PC-3 (cell line): ENCODE data around the gene EDEM1. TPM values are rescaled to one million over a fixed set of nuclear protein-coding genes. Genes with fewer than 3 reads are reported as not detected.

Experiments
- ATAC-seq: fragments of 200-7000 bp; cut with Tn5 transposase; 2 replicates; pipeline ENCODE4 v1.9.1; 2020; ENCODE audit warnings: mild to moderate bottlenecking, moderate library complexity
- BruUV-seq: library from RNA; stranded (reverse); fragments of 400-500 nt; replicated peaks from 2 replicates; lab custom pipeline; 2021; lab: Mats Ljungman, UMichigan
- CTCF ChIA-PET: fragments of 300-600 bp; sonication (Branson Sonifier 250); formaldehyde crosslinking; loops from one replicate; lab custom pipeline; 2022; ENCODE audit warnings: antibody characterized with exemption; lab: Charles Lee
- POLR2A ChIA-PET: fragments of 300-600 bp; sonication (Branson Sonifier 250); formaldehyde crosslinking; loops from one replicate; lab custom pipeline; 2022; ENCODE audit warnings: antibody characterized with exemption; ENCODE audit not compliant: unreplicated experiment; lab: Charles Lee
- DNase-seq: peaks from one replicate; pipeline ENCODE4 v3.0.0-alpha.2; 2015
- H2AFZ ChIP-seq: fragments of 300-600 bp; sonication (generic); 2 replicates; pipeline ENCODE4 v1.6.0; 2016; ENCODE audit warnings: antibody characterized with exemption, low read length
- H3F3A ChIP-seq: fragments of 300-600 bp; sonication (generic); one replicate; pipeline ENCODE4 v1.6.0; 2017; ENCODE audit warnings: antibody characterized with exemption, low read length, control low read depth, mild to moderate bottlenecking; ENCODE audit not compliant: unreplicated experiment
- H3K27ac ChIP-seq: fragments of 300-600 bp; sonication (generic); 2 replicates; pipeline ENCODE4 v1.5.1; 2016; ENCODE audit warnings: mild to moderate bottlenecking, low read length
- H3K27me3 ChIP-seq: fragments of 300-600 bp; sonication (generic); 2 replicates; pipeline ENCODE4 v1.6.1; 2016; ENCODE audit warnings: low read length, mixed read lengths
- H3K36me3 ChIP-seq: fragments of 300-600 bp; sonication (generic); 2 replicates; pipeline ENCODE4 v1.6.1; 2016; ENCODE audit warnings: low read depth, mixed run types, low read length, mixed read lengths
- H3K4me1 ChIP-seq: fragments of 300-600 bp; sonication (generic); 2 replicates; pipeline ENCODE4 v1.5.1; 2016; ENCODE audit warnings: low read length; ENCODE audit not compliant: insufficient read depth
- H3K4me2 ChIP-seq: fragments of 300-600 bp; sonication (generic); 2 replicates; pipeline ENCODE4 v1.6.0; 2016; ENCODE audit warnings: low read length
- H3K4me3 ChIP-seq: fragments of 300-600 bp; sonication (generic); 2 replicates; pipeline ENCODE4 v1.5.1; 2016; ENCODE audit warnings: mild to moderate bottlenecking, low read length, mixed read lengths
- H3K79me2 ChIP-seq: fragments of 300-600 bp; sonication (generic); 2 replicates; pipeline ENCODE4 v1.6.1; 2017; ENCODE audit warnings: low read length, mixed read lengths
- H3K9ac ChIP-seq: fragments of 300-600 bp; sonication (generic); 2 replicates; pipeline ENCODE4 v1.6.0; 2016; ENCODE audit warnings: mild to moderate bottlenecking, low read length
- H3K9me2 ChIP-seq: fragments of 300-600 bp; sonication (generic); replicated peaks from 2 replicates; pipeline ENCODE4 v1.6.1; 2016; ENCODE audit warnings: mixed run types, low read length, mixed read lengths
- H3K9me3 ChIP-seq: fragments of 300-600 bp; sonication (generic); 2 replicates; pipeline ENCODE4 v1.6.1; 2016; ENCODE audit warnings: low read length, mixed read lengths
- H4K20me1 ChIP-seq: fragments of 300-600 bp; sonication (generic); 2 replicates; pipeline ENCODE4 v1.6.1; 2016; ENCODE audit warnings: low read length, mixed read lengths
- EZH2 ChIP-seq: fragments of 300-600 bp; sonication (generic); IDR thresholded peaks from one replicate; pipeline ENCODE4 v1.6.1; 2017; ENCODE audit warnings: antibody characterized with exemption, mild to moderate bottlenecking, low read length; ENCODE audit not compliant: unreplicated experiment
- EZH2phosphoT487 ChIP-seq: fragments of 300-600 bp; sonication (generic); IDR thresholded peaks from 2 replicates; pipeline ENCODE4 v1.6.1; 2018; ENCODE audit warnings: mild to moderate bottlenecking, antibody characterized with exemption, low read length, borderline replicate concordance
- intact Hi-C: fragments of 100-400 bp; cut with micrococcal nuclease; formaldehyde crosslinking; loops from 2 replicates; pipeline ENCODE4 v1.9.0; 2023
- total RNA-seq: library from RNA; depleted of rRNA; stranded (reverse); fragments of >200 nt; gene quantifications from 2 replicates; pipeline ENCODE4 v1.2.3, GENCODE V29; 2014
- TF ChIP-seq, protein P1 (sequence below): fragments of 300-600 bp; sonication (generic); conservative IDR thresholded peaks from 2 replicates; pipeline ENCODE4 v1.5.1; 2017; ENCODE audit warnings: antibody characterized with exemption, low read depth, mild to moderate bottlenecking, low read length

EDEM1 gene
- total RNA-seq, 1 experiment from 2014 or later = 39.4 TPM

DNA sequence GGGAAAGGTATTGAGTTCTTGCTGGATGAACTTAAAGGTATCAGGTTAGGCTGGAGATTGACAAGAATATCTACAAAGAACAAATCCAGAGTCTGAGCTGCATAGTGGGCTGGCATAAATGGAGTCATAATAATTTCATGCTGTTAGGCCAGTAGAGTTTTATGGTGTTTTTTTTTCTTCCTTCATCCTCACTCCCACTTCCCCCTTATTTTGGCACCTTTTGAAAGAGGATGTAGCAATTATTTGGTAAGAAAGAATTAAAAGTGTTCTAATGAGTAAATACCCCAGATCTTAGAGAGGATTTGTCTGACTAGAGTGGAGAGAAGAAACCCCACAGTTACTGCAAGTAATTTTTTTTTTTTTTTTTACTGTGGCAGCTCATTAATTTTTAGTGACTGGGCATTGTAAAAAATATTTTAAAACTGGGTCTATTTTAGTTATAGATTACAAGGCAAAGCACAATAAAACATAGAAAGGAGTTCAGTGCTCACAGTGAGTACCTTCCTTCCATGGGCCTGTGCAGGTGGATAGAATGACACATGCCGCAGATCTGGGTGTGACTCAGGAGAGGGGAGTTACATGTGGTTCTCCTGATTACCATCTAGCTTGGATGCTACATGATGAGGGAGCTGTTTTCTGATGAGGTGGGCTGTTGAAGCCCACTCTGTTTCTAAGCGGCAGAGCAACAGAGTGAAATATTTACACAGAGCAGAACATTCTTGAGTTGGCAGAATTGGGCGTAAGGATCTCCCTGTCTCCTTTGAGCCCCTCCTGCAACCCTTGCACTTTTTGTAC, 5.3 kb downstream of the EDEM1 start:
- peaks cover 74% of the 10 kb centered on the region for H3K4me1 ChIP-seq
- CTCF ChIA-PET = no interaction called here

DNA sequence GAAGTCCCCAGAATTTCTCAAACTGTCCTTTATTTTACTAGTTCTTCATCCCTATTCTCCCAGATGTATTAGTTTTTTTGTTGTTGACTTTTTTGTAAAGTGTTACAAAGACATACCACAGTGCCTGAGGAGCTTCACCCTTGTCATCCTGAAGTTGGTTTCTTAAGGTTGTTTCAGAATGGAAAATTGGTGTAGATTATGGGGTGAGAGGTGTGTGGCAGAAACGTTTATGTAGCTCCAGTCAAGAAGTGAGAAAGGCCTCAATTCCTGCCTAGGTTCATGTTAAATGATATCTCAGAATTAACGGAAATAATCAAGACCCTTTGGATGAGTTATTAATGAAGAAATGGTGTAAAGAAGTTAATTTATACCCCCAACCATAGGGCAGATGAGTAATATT, 6.8 kb downstream of the EDEM1 start:
- intact Hi-C loops = loop anchor here (2.0 kb wide), 2 partner anchors 72 to 498 kb away; partner anchors contain the start of gene ARL8B
- Histone ChIP-seq H3K36me3 (peaks cover 7% of the 10 kb centered on the region; the same call in 1 of the 2 replicates), H3K9me3 (no peaks in the 10 kb centered on the region), H3K4me3 (no peak overlapping the region), H3K4me2 (peak overlapping the region; percentile 59), H4K20me1 (peaks cover 15% of the 10 kb centered on the region), H3K27ac (peak overlapping the region; percentile 76), H2AFZ (no peak overlapping the region), H3K27me3 (no peaks in the 10 kb centered on the region), H3K79me2 (peaks cover 87% of the 10 kb centered on the region), H3K4me1 (peaks cover 72% of the 10 kb centered on the region), H3K9me2 (no peaks in the 10 kb centered on the region), H3K9ac (0 out of 2 replicates have a peak overlapping the region, but pooled peaks have one; percentile 12), H3F3A (peaks cover 6% of the 10 kb centered on the region)
- BruUV-seq = TSS peak; percentile 61
- ChIA-PET POLR2A (interaction anchor here (0.6 kb wide), 1 partner anchor 13 kb away, joined by 3 read pairs; no protein-coding TSS in a partner anchor), CTCF (interaction anchor here (1.4 kb wide), 1 partner anchor 71 kb away, joined by 3 read pairs; no protein-coding TSS in a partner anchor)
- DNase-seq (peak; percentile 11), ATAC-seq (peak; percentile 37)
- no peak for TF ChIP-seq EZH2phosphoT487
- no peak for TF ChIP-seq EZH2
- TF ChIP-seq, protein P1, sequence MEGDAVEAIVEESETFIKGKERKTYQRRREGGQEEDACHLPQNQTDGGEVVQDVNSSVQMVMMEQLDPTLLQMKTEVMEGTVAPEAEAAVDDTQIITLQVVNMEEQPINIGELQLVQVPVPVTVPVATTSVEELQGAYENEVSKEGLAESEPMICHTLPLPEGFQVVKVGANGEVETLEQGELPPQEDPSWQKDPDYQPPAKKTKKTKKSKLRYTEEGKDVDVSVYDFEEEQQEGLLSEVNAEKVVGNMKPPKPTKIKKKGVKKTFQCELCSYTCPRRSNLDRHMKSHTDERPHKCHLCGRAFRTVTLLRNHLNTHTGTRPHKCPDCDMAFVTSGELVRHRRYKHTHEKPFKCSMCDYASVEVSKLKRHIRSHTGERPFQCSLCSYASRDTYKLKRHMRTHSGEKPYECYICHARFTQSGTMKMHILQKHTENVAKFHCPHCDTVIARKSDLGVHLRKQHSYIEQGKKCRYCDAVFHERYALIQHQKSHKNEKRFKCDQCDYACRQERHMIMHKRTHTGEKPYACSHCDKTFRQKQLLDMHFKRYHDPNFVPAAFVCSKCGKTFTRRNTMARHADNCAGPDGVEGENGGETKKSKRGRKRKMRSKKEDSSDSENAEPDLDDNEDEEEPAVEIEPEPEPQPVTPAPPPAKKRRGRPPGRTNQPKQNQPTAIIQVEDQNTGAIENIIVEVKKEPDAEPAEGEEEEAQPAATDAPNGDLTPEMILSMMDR = no peak

More for the DNA sequence above, 5.3 kb downstream of the EDEM1 start:
- Histone ChIP-seq H3K36me3 (0 out of 2 replicates have a peak, but pooled peaks cover 3% of the 10 kb centered on the region), H3K79me2 (peaks cover 90% of the 10 kb centered on the region), H3K9ac (no peak overlapping the region), H3K4me2 (no peak overlapping the region), H2AFZ (no peak overlapping the region), H3K27ac (no peak overlapping the region), H4K20me1 (peaks cover 18% of the 10 kb centered on the region), H3K9me3 (no peaks in the 10 kb centered on the region), H3K4me3 (no peak overlapping the region), H3F3A (peaks cover 6% of the 10 kb centered on the region), H3K9me2 (no peaks in the 10 kb centered on the region), H3K27me3 (no peaks in the 10 kb centered on the region)
- ATAC-seq (no peak), DNase-seq (peak; percentile 37)
- intact Hi-C loops = no loop called here
- no TSS peak for BruUV-seq
- POLR2A ChIA-PET = no interaction called here
- TF ChIP-seq EZH2 = no peak
- no peak for TF ChIP-seq EZH2phosphoT487
- TF ChIP-seq, protein P1 = no peak
